Testis (tissue), 3 donors: Measurements from ENCODE around the gene WHRN. TPM values are rescaled to one million over a fixed set of nuclear protein-coding genes. Genes with fewer than 3 reads are reported as not detected.

Experiments
- DNase-seq: peaks from one replicate; pipeline ENCODE4 v3.0.0-alpha.2; 2019
- H3K27ac ChIP-seq, 2 donors: fragments of 200-600 bp; sonication (generic); one replicate each; pipeline ENCODE4 v1.5.1; 2019
- H3K27me3 ChIP-seq: fragments of 200-600 bp; sonication (generic); one replicate; pipeline ENCODE4 v1.5.1; 2019
- H3K36me3 ChIP-seq: fragments of 200-600 bp; sonication (generic); one replicate; pipeline ENCODE4 v1.5.1; 2017; ENCODE audit warnings: low read depth; ENCODE audit errors: missing control alignments
- H3K4me1 ChIP-seq: fragments of 200-600 bp; sonication (generic); one replicate; pipeline ENCODE4 v1.5.1; 2019
- H3K4me3 ChIP-seq, 2 donors: fragments of 200-600 bp; sonication (generic); one replicate each; pipeline ENCODE4 v1.5.1; 2017 to 2019
- H3K9me3 ChIP-seq: fragments of 200-600 bp; sonication (generic); one replicate; pipeline ENCODE4 v1.5.1; 2017
- POLR2A ChIP-seq: fragments of 450-650 bp; IDR thresholded peaks from one replicate; pipeline ENCODE4 v1.6.1; 2017; ENCODE audit warnings: antibody characterized with exemption, mild to moderate bottlenecking, moderate library complexity
- WGBS, 2 donors: methylation state at CpG; one replicate each; pipeline ENCODE4 v1.1.5; 2018; 5-methylcytosine and 5-hydroxymethylcytosine counted together
- intact Hi-C: fragments of 100-400 bp; cut with DNase I; formaldehyde crosslinking; loops from one replicate; pipeline ENCODE4 v1.15.1; 2023; ENCODE audit warnings: low total_unique reads
- polyA plus RNA-seq: library from polyadenylated mRNA; stranded (reverse); fragments of 350-450 nt; fragmentation: Illumina TruSeq; extraction: RNeasy Lipid Tissue Mini Kit (QIAGEN cat#74804); gene quantifications from one replicate; pipeline ENCODE4 v1.2.3, GENCODE V29; 2014; ENCODE audit warnings: low read depth, low replicate concordance; ENCODE audit not compliant: insufficient read depth
- total RNA-seq, 2 donors: library from RNA; depleted of rRNA; stranded (reverse); fragments of >200 nt; gene quantifications; one replicate each; pipeline ENCODE4 v1.2.3, GENCODE V29; 2016
- TF ChIP-seq, protein P1 (sequence below), 3 experiments: fragments of 450-650 bp in 2 of 3; fragments of 200-600 bp in 1 of 3; sonication (generic) in 1 of 3; IDR thresholded peaks; one replicate each; pipeline ENCODE4 v1.5.1; 2016 to 2019; ENCODE audit warnings: antibody characterized with exemption in 3 of 3, mild to moderate bottlenecking in 2 of 3, moderate library complexity in 1 of 3

Gene WHRN
- total and polyA plus RNA-seq, 3 donors from 2014 or later = 70.3 to 208 (median 181) TPM

GRCh38 chr9:114532561-114533237 lies 27.4 kb upstream of the WHRN start:
- H3K4me3 ChIP-seq = no peak overlapping the region
- H3K9me3 ChIP-seq = no peaks in the 10 kb centered on the region
- TF ChIP-seq POLR2A = no peak
- TF ChIP-seq, protein P1, sequence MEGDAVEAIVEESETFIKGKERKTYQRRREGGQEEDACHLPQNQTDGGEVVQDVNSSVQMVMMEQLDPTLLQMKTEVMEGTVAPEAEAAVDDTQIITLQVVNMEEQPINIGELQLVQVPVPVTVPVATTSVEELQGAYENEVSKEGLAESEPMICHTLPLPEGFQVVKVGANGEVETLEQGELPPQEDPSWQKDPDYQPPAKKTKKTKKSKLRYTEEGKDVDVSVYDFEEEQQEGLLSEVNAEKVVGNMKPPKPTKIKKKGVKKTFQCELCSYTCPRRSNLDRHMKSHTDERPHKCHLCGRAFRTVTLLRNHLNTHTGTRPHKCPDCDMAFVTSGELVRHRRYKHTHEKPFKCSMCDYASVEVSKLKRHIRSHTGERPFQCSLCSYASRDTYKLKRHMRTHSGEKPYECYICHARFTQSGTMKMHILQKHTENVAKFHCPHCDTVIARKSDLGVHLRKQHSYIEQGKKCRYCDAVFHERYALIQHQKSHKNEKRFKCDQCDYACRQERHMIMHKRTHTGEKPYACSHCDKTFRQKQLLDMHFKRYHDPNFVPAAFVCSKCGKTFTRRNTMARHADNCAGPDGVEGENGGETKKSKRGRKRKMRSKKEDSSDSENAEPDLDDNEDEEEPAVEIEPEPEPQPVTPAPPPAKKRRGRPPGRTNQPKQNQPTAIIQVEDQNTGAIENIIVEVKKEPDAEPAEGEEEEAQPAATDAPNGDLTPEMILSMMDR (IDR thresholded peaks at IDR 0.05) = no peak
- no peak for DNase-seq
- intact Hi-C loops = no loop called here
- no peaks in the 10 kb centered on the region for H3K27me3 ChIP-seq
- no peak overlapping the region for H3K27ac ChIP-seq
- H3K36me3 ChIP-seq = no peaks in the 10 kb centered on the region
- H3K4me1 ChIP-seq = no peaks in the 10 kb centered on the region
- 21 to 37% methylated on average over 13 of the region's 13 CpGs for WGBS, 2 donors

GRCh38 chr9:114529285-114529684 lies 24.0 kb upstream of the WHRN start:
- no peak overlapping the region for H3K4me3 ChIP-seq
- no peaks in the 10 kb centered on the region for H3K36me3 ChIP-seq
- no peak for TF ChIP-seq POLR2A
- TF ChIP-seq, protein P1 (IDR thresholded peaks at IDR 0.05) = no peak
- H3K27ac ChIP-seq = no peak overlapping the region
- no peaks in the 10 kb centered on the region for H3K27me3 ChIP-seq
- WGBS, 2 donors = 84 to 89% methylated on average over 6 of the region's 6 CpGs
- H3K9me3 ChIP-seq = no peaks in the 10 kb centered on the region
- intact Hi-C loops = no loop called here
- no peak for DNase-seq
- H3K4me1 ChIP-seq = no peaks in the 10 kb centered on the region

DNA sequence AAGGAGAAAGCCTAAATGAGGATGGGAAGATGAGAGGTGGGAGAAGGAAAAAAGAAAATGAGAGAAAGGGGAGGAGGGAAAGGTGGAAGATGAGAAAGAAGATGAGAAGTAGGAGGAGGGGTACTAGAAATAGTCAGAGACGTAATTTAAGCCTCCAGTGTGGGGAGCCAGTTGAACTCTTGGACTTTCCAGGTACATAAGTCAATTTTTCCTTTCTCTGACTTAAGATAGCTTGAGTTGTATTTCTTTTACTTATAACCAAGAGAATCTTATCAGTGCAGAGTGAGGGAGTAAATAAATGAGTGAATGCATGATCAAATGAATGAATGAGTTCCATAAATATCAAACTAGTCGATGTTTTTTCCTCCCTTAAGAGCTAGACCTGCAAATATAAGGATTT lies 21.5 kb upstream of the WHRN start:
- Histone ChIP-seq H3K36me3 (no peaks in the 10 kb centered on the region), H3K9me3 (no peaks in the 10 kb centered on the region), H3K27me3 (no peaks in the 10 kb centered on the region), H3K4me3 (no peak overlapping the region), H3K27ac (no peak overlapping the region), H3K4me1 (no peaks in the 10 kb centered on the region)
- intact Hi-C loops = no loop called here
- no peak for TF ChIP-seq POLR2A
- TF ChIP-seq, protein P1 (IDR thresholded peaks at IDR 0.05) = no peak
- no peak for DNase-seq
- WGBS, 2 donors = 65 to 67% methylated on average over 2 of the region's 2 CpGs

DNA sequence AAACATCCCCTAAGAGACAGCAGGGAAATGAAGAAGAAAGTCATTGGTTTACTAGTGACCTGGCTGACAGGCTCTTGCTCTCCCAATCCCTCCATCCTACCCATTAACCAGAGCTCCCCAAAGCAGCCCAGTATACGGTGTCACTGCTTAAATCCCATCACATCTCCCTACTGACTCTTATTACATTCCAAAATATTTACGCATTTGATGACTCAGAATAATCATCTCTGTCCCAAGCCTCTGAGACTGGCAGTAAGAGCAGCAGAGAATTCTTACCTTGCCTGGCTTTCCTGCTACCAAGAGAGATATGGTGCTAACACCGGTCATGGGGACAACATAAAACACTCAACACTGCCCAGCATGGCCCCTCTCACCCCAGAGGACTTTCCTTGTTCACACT lies 20.2 kb upstream of the WHRN start:
- Histone ChIP-seq H3K4me3 (no peak overlapping the region), H3K9me3 (no peaks in the 10 kb centered on the region), H3K27ac (no peak overlapping the region), H3K36me3 (no peaks in the 10 kb centered on the region), H3K4me1 (peaks cover 3% of the 10 kb centered on the region), H3K27me3 (no peaks in the 10 kb centered on the region)
- intact Hi-C loops = no loop called here
- no peak for TF ChIP-seq POLR2A
- TF ChIP-seq, protein P1 (IDR thresholded peaks at IDR 0.05) = no peak
- 64 to 67% methylated on average over 3 of the region's 3 CpGs for WGBS, 2 donors
- no peak for DNase-seq

GRCh38 chr9:114524247-114524681 lies 19.0 kb upstream of the WHRN start:
- intact Hi-C loops = no loop called here
- 82 to 87% methylated on average over 7 of the region's 7 CpGs for WGBS, 2 donors
- Histone ChIP-seq H3K9me3 (no peaks in the 10 kb centered on the region), H3K27ac (no peak overlapping the region), H3K4me1 (peaks cover 5% of the 10 kb centered on the region), H3K27me3 (no peaks in the 10 kb centered on the region), H3K36me3 (no peaks in the 10 kb centered on the region), H3K4me3 (no peak overlapping the region)
- DNase-seq = no peak
- TF ChIP-seq, protein P1 (IDR thresholded peaks at IDR 0.05) = no peak
- TF ChIP-seq POLR2A = no peak
